ENCODE data around the gene SMIM38.

Gene SMIM38

GRCh38 chr11:69154938-69155301 is 815 bp upstream of the SMIM38 start:
- H4K12ac ChIP-seq (ENCODE audit: low read depth, low read length) = no peak overlapping the region
- H3K4me2 ChIP-seq (ENCODE audit: low read length) = no peak overlapping the region
- H3K4me1 ChIP-seq (ENCODE audit: control insufficient read depth in 1 of 2, insufficient read depth in 2 of 2, low read length in 2 of 2) = peaks cover 0 to 3% of the 10 kb centered on the region in 2 experiments
- H3K9ac ChIP-seq (ENCODE audit: low read length) = no peak overlapping the region
- no peak overlapping the region for H3K14ac ChIP-seq (ENCODE audit: low read length)
- no peak overlapping the region for H2BK5ac ChIP-seq (ENCODE audit: low read depth, low read length, poor library complexity)
- no peak overlapping the region for H2BK120ac ChIP-seq (ENCODE audit: insufficient read depth, low read length, poor library complexity)
- no peaks in the 10 kb centered on the region for H3K36me3 ChIP-seq (ENCODE audit: control insufficient read depth in 1 of 2, insufficient read depth in 2 of 2, low read length in 2 of 2)
- H3K79me1 ChIP-seq (ENCODE audit: low read length) = no peaks in the 10 kb centered on the region
- H3K27me3 ChIP-seq (ENCODE audit: insufficient read depth, low read length) = no peaks in the 10 kb centered on the region
- H2AK5ac ChIP-seq (ENCODE audit: low read length) = no peak overlapping the region
- H2BK12ac ChIP-seq (ENCODE audit: low read length) = no peak overlapping the region
- no peak overlapping the region for H3K18ac ChIP-seq (ENCODE audit: low read length)
- no CpG with 5 or more reads among the region's 10 CpGs for WGBS (ENCODE audit: extremely low coverage, insufficient coverage, insufficient read length)
- H3K79me2 ChIP-seq (ENCODE audit: control insufficient read depth, insufficient read depth, low read length, poor library complexity) = no peaks in the 10 kb centered on the region
- no peak overlapping the region for H2AFZ ChIP-seq (ENCODE audit: insufficient read depth, low read length, poor library complexity)
- H3K4me3 ChIP-seq (ENCODE audit: low read depth, low read length) = no peak overlapping the region
- H3K27ac ChIP-seq (ENCODE audit: low read depth, low read length) = no peak overlapping the region
- H3K4ac ChIP-seq (ENCODE audit: low read depth, low read length) = no peak overlapping the region
- H4K8ac ChIP-seq (ENCODE audit: low read depth, low read length) = no peak overlapping the region
- peaks cover 2% of the 10 kb centered on the region for H3K9me3 ChIP-seq (ENCODE audit: insufficient read depth, low read depth, low read length)
- no peak for DNase-seq
- H4K91ac ChIP-seq (ENCODE audit: low read depth, low read length) = no peak overlapping the region
- no peak overlapping the region for H3K23ac ChIP-seq (ENCODE audit: low read length)

GRCh38 chr11:69156235-69156639 is 502 bp downstream of the SMIM38 start:
- H3K9me3 ChIP-seq (ENCODE audit: insufficient read depth, low read depth, low read length) = peaks cover 2% of the 10 kb centered on the region
- H3K27me3 ChIP-seq (ENCODE audit: insufficient read depth, low read length) = no peaks in the 10 kb centered on the region
- H3K79me1 ChIP-seq (ENCODE audit: low read length) = no peaks in the 10 kb centered on the region
- no peak for DNase-seq
- H4K91ac ChIP-seq (ENCODE audit: low read depth, low read length) = no peak overlapping the region
- H2BK120ac ChIP-seq (ENCODE audit: insufficient read depth, low read length, poor library complexity) = no peak overlapping the region
- H3K4me1 ChIP-seq (ENCODE audit: control insufficient read depth in 1 of 2, insufficient read depth in 2 of 2, low read length in 2 of 2) = peaks cover 0 to 3% of the 10 kb centered on the region in 2 experiments
- no peak overlapping the region for H3K23ac ChIP-seq (ENCODE audit: low read length)
- no peak overlapping the region for H4K8ac ChIP-seq (ENCODE audit: low read depth, low read length)
- H3K79me2 ChIP-seq (ENCODE audit: control insufficient read depth, insufficient read depth, low read length, poor library complexity) = no peaks in the 10 kb centered on the region
- H3K4me3 ChIP-seq (ENCODE audit: low read depth, low read length) = no peak overlapping the region
- H2BK5ac ChIP-seq (ENCODE audit: low read depth, low read length, poor library complexity) = no peak overlapping the region
- no peak overlapping the region for H3K4ac ChIP-seq (ENCODE audit: low read depth, low read length)
- H4K12ac ChIP-seq (ENCODE audit: low read depth, low read length) = no peak overlapping the region
- H3K9ac ChIP-seq (ENCODE audit: low read length) = no peak overlapping the region
- WGBS (ENCODE audit: extremely low coverage, insufficient coverage, insufficient read length) = no CpG with 5 or more reads among the region's 13 CpGs
- no peak overlapping the region for H3K14ac ChIP-seq (ENCODE audit: low read length)
- H3K36me3 ChIP-seq (ENCODE audit: control insufficient read depth in 1 of 2, insufficient read depth in 2 of 2, low read length in 2 of 2) = no peaks in the 10 kb centered on the region
- H3K4me2 ChIP-seq (ENCODE audit: low read length) = no peak overlapping the region
- H2AFZ ChIP-seq (ENCODE audit: insufficient read depth, low read length, poor library complexity) = no peak overlapping the region
- no peak overlapping the region for H2AK5ac ChIP-seq (ENCODE audit: low read length)
- no peak overlapping the region for H3K27ac ChIP-seq (ENCODE audit: low read depth, low read length)
- H3K18ac ChIP-seq (ENCODE audit: low read length) = no peak overlapping the region
- H2BK12ac ChIP-seq (ENCODE audit: low read length) = no peak overlapping the region

- no peaks in the 10 kb centered on the region for H3K79me1 ChIP-seq (ENCODE audit: low read length)
- DNase-seq = peak; percentile 41 to 61
- H3K23ac ChIP-seq (ENCODE audit: low read length) = no peak overlapping the region
- H3K4me2 ChIP-seq (ENCODE audit: low read length) = no peak overlapping the region
- no peak overlapping the region for H4K91ac ChIP-seq (ENCODE audit: low read depth, low read length)
- WGBS (ENCODE audit: extremely low coverage, insufficient coverage, insufficient read length) = no CpG with 5 or more reads among the region's 15 CpGs
- no peaks in the 10 kb centered on the region for H3K36me3 ChIP-seq (ENCODE audit: control insufficient read depth in 1 of 2, insufficient read depth in 2 of 2, low read length in 2 of 2)
- H2BK120ac ChIP-seq (ENCODE audit: insufficient read depth, low read length, poor library complexity) = no peak overlapping the region
- no peak overlapping the region for H3K14ac ChIP-seq (ENCODE audit: low read length)
- no peak overlapping the region for H3K4me3 ChIP-seq (ENCODE audit: low read depth, low read length)
- H4K8ac ChIP-seq (ENCODE audit: low read depth, low read length) = no peak overlapping the region
- no peak overlapping the region for H3K27ac ChIP-seq (ENCODE audit: low read depth, low read length)
- no peak overlapping the region for H2BK5ac ChIP-seq (ENCODE audit: low read depth, low read length, poor library complexity)
- no peak overlapping the region for H2BK12ac ChIP-seq (ENCODE audit: low read length)
- H4K12ac ChIP-seq (ENCODE audit: low read depth, low read length) = no peak overlapping the region
- no peak overlapping the region for H3K4ac ChIP-seq (ENCODE audit: low read depth, low read length)
- no peak overlapping the region for H2AFZ ChIP-seq (ENCODE audit: insufficient read depth, low read length, poor library complexity)
- no peak overlapping the region for H2AK5ac ChIP-seq (ENCODE audit: low read length)
- H3K4me1 ChIP-seq (ENCODE audit: control insufficient read depth in 1 of 2, insufficient read depth in 2 of 2, low read length in 2 of 2) = peaks cover 0 to 3% of the 10 kb centered on the region in 2 experiments
- H3K27me3 ChIP-seq (ENCODE audit: insufficient read depth, low read length) = no peaks in the 10 kb centered on the region
- no peak overlapping the region for H3K18ac ChIP-seq (ENCODE audit: low read length)
- H3K79me2 ChIP-seq (ENCODE audit: control insufficient read depth, insufficient read depth, low read length, poor library complexity) = no peaks in the 10 kb centered on the region
- peaks cover 2% of the 10 kb centered on the region for H3K9me3 ChIP-seq (ENCODE audit: insufficient read depth, low read depth, low read length)
- no peak overlapping the region for H3K9ac ChIP-seq (ENCODE audit: low read length)
These were observed 979 bp downstream of the SMIM38 start for GRCh38 chr11:69156673-69157155.

- Histone ChIP-seq H2BK120ac (ENCODE audit: insufficient read depth, low read length, poor library complexity) (no peak overlapping the region), H4K91ac (ENCODE audit: low read depth, low read length) (no peak overlapping the region), H3K79me1 (ENCODE audit: low read length) (no peaks in the 10 kb centered on the region), H3K14ac (ENCODE audit: low read length) (no peak overlapping the region), H2BK5ac (ENCODE audit: low read depth, low read length, poor library complexity) (no peak overlapping the region), H4K12ac (ENCODE audit: low read depth, low read length) (no peak overlapping the region), H2AK5ac (ENCODE audit: low read length) (no peak overlapping the region), H3K79me2 (ENCODE audit: control insufficient read depth, insufficient read depth, low read length, poor library complexity) (no peaks in the 10 kb centered on the region), H3K27ac (ENCODE audit: low read depth, low read length) (no peak overlapping the region), H3K4me2 (ENCODE audit: low read length) (no peak overlapping the region), H3K9me3 (ENCODE audit: insufficient read depth, low read depth, low read length) (peaks cover 2% of the 10 kb centered on the region), H2BK12ac (ENCODE audit: low read length) (no peak overlapping the region), H4K8ac (ENCODE audit: low read depth, low read length) (no peak overlapping the region), H3K23ac (ENCODE audit: low read length) (no peak overlapping the region), H3K4ac (ENCODE audit: low read depth, low read length) (no peak overlapping the region), H3K4me3 (ENCODE audit: low read depth, low read length) (no peak overlapping the region), H3K18ac (ENCODE audit: low read length) (no peak overlapping the region), H3K4me1 (ENCODE audit: control insufficient read depth in 1 of 2, insufficient read depth in 2 of 2, low read length in 2 of 2) (peaks cover 0 to 3% of the 10 kb centered on the region in 2 experiments), H3K27me3 (ENCODE audit: insufficient read depth, low read length) (no peaks in the 10 kb centered on the region), H3K9ac (ENCODE audit: low read length) (no peak overlapping the region), H3K36me3 (ENCODE audit: control insufficient read depth in 1 of 2, insufficient read depth in 2 of 2, low read length in 2 of 2) (no peaks in the 10 kb centered on the region), H2AFZ (ENCODE audit: insufficient read depth, low read length, poor library complexity) (no peak overlapping the region)
- DNase-seq = no peak
- no CpG with 5 or more reads among the region's 44 CpGs for WGBS (ENCODE audit: extremely low coverage, insufficient coverage, insufficient read length)
These were observed 1.6 kb downstream of the SMIM38 start for GRCh38 chr11:69157156-69157821.

All from trophoblast cell (in vitro differentiated cells and primary cell).